Activated effector memory CD4-positive, alpha-beta T cell treated with anti-CD3 and anti-CD28 coated beads, Interleukin-2, amount 50 U/mL, for 16 hours (primary cell): ENCODE results near the gene DPPA3.
"Not testable (repeated sequence)": the region's sequence is repeated elsewhere in the genome, so short reads cannot be mapped to it uniquely, and the experiment has no call there.

ENCODE experiments used
- DNase-seq: peaks from one replicate; pipeline ENCODE4 v3.0.0-alpha.2; 2020

DPPA3 gene

GRCh38 chr12:7731486-7731885 is 20.3 kb downstream of the DPPA3 start:
- no peak for DNase-seq

DNA sequence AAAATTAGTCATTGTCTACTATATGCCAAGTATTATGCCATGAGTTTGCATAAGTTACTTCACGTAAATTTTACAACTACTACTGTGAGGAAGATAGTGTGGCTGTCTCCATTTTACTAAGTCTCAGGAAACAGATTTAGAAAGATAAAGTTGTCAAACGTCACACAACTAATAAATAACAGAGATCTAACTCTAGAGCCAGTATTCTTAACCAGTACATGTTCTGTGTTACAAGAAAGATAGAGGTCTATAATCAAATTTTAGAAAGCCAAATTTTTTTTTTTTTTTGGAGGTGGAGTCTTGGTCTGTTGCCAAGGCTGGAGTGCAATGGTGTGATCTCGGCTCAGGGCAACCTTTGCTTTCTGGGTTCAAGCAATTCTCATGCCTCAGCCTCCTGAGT is 21.8 kb downstream of the DPPA3 start:
- DNase-seq, result no peak

- no peak for DNase-seq
These were observed 36.0 kb downstream of the DPPA3 start, which contains the start of gene CLEC4C for GRCh38 chr12:7747246-7747645. Gene CLEC4C (minus strand): TSS chr12:7747375. CDS start chr12:7747348, 27 bp downstream.

DNA sequence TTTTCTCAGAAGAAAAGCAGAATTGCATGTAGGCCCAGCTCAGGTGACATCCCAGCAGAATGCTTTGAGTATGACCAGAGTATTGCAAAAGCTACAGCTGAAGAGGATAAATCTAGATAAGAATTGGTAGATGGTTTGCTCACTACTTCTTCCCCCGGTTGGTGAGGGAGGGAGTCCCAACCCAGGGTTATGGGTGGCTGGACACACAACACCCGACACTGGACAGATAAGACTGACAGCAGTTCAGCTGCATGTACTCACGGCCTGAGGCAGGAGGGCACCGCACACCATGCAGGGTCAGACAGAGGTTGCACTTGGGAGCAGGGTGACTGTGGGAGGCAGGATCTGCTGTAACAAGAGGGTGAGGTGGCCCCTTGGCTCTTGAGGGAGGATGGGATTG is 37.6 kb downstream of the DPPA3 start:
- DNase-seq, result no peak

GRCh38 chr12:7749442-7749841 is 38.2 kb downstream of the DPPA3 start:
- DNase-seq, result no peak

GRCh38 chr12:7750350-7750749 is 39.1 kb downstream of the DPPA3 start:
- DNase-seq, result no peak

DNA sequence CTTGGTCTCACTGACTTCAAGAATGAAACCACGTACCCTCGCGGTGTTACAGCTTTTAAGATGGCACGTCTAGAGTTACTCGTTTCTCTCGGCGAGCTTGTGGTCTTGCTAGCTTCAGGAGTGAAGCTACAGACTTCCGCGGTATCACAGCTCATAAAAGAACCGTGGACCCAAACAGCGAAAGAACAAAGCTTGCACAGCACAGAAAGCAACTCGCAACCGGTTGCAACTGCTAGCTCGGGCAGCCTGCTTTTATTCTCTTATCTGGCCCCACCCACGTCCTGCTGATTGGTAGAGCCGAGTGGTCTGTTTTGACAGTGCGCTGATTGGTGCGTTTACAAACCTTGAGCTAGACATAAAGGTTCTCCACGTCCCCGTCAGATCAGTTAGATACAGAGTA is 40.2 kb downstream of the DPPA3 start:
- no peak for DNase-seq

DNA sequence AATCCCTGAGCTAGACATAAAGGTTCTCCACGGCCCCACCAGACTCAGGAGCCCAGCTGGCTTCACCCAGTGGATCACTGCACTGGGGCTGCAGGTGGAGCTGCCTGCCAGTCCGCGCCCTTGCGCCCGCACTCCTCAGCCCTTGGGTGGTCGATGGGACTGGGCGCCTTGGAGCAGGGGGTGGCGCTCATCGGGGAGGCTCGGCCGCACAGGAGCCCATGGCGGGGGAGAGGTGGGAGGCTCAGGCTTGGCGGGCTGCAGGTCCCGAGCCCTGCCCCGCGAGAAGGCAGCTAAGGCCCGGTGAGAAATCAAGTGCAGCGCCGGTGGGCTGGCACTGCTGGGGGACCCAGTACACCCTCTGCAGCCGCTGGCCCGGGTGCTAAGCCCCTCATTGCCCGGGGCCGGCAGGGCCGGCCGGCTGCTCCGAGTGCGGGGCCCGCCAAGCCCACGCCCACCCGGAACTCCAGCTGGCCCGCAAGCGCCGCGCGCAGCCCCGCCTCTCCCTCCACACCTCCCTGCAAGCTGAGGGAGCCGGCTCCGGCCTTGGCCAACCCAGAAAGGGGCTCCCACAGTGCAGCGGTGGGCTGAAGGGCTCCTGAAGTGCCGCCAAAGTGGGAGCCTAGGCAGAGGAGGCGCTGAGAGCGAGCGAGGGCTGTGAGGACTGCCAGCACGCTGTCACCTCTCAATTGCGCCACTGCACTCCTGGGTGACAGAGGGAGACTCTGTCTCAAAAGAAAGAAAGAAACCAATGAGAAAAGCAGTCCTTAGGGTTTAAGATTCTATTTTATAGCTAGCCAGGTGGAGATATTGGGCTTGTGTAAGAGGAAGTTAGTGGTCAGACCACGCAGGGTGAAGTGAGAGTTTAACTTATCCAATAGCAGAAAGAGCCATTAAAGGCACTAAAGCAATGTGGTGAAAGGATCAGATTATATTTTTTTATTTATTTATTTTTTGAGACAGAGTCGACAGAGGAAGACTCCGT is 41.0 kb downstream of the DPPA3 start:
- not testable (repeated sequence) for DNase-seq

DNA sequence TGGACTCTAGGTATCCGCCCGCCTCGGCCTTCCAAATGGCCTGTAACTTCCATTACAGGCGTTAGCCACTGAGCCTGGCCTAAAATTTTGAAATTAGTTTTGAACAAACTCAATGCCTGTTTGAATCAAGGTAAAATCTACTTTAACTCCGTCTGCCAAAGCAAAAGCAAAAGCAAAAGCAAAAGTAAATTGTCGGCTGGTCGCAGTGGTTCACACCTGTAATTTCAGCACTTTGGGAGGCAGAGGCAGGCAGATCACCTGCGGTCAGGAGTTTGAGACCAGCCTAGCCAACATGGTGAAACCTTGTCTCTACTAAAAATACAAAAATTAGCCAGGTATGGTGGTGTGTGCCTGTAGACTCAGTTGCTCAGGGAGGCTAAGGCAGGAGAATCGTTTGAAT is 44.4 kb downstream of the DPPA3 start:
- DNase-seq, result not testable (repeated sequence)

DNA sequence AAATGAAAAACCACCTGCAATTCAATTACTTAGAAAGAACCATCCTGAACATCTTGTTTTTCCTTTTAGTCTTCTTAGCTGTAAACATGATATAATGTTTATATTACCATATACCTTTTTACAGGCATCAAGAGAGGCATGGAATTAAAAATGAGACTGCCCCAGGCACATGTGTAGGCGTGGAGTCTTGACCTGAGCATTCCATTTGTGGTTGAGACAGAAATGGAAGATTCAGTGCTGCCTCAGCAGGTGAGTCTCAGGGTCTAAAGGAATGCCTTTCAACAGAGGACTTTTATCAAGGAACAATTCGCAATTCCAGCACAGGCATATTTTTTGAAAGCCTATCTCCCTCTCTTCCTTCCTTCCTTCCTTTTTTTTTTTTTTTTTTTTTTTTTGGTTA is 45.8 kb downstream of the DPPA3 start:
- DNase-seq, result no peak

- no peak for DNase-seq
These were observed 47.5 kb downstream of the DPPA3 start for GRCh38 chr12:7758766-7759140.
